GM10248 (cell line): Measurements from ENCODE around the gene IP6K1.

Experiments used
- CTCF ChIA-PET: fragments of 300-600 bp; sonication (Branson Sonifier 250); formaldehyde crosslinking; extraction: SDS; loops from one replicate; lab custom pipeline; 2021; ENCODE audit warnings: antibody characterized with exemption; lab: Yijun Ruan, JAX
- POLR2A ChIA-PET: fragments of 350-650 bp; sonication (Branson Sonifier 250); formaldehyde crosslinking; extraction: SDS; loops from one replicate; lab custom pipeline; 2020; ENCODE audit warnings: antibody characterized with exemption; lab: Yijun Ruan, JAX
- DNase-seq: peaks from one replicate; pipeline ENCODE4 v3.0.0; 2012; ENCODE audit errors: extremely low spot score
- CTCF ChIP-seq: IDR thresholded peaks from 2 replicates; pipeline ENCODE4 v1.5.1; 2012; ENCODE audit warnings: mild to moderate bottlenecking, low read depth; ENCODE audit errors: extremely low read depth, missing control alignments, control extremely low read depth

Gene IP6K1

DNA sequence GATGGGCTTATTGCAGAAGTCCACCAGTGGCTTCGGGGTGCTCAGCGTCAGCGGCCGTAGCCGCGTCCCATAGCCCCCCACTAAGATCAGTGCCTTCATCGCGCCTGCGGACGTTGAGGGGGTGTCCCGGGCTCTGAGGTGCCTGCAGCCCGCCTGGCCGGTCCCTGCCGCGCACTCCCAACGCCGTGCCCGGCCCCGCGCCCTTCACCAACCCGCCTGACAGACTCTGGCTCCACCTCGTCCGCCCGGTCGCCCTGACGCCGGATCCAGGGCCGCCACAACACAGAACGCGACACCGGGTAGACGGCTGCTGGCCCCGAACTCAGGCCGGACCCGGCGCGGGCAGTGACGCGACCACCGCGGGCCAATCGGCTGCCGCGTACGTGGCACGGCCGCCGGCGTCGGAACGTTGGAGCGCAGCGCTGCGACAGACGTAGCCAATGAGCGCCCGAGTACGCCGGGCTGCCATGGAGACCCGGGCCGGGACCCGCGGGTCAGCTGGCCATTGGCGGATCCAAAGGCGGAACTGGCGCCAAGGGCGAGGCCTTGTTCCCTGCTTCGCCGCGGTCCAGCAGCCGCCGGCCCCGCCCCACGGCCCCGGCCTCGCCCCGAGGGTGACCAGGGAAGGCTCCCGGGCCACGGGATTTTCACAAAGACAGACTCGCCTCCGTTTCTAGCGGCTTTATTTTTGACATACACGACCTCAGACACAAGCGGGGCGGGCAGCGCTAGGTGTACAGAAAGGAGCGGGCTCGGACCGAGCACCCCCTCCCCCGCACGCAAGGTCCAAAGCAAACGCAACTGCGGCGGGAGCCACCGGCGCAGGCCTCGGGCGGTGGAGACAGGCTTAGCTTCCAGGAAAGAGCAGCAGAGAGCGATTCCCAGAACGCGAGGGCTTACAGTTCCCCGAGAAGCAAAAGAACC lies 62.5 kb downstream of the IP6K1 start, which contains the start of gene GMPPB:
TSS of gene GMPPB (minus strand) at position 324 of the 924 bp plus-strand sequence. CDS start at position 99, 225 bp downstream.
- no peak for TF ChIP-seq CTCF
- peak; percentile 99 for DNase-seq
- ChIA-PET CTCF (interaction anchor here (1.1 to 1.5 kb wide), 6 partner anchors 9 to 184 kb away, joined by 3 to 4 read pairs (median 3); partner anchors contain the start of gene INKA1), POLR2A (interaction anchor here (0.7 to 1.0 kb wide), 3 partner anchors 11 to 188 kb away, joined by 3 to 4 read pairs (median 3); no protein-coding TSS in a partner anchor)

DNA sequence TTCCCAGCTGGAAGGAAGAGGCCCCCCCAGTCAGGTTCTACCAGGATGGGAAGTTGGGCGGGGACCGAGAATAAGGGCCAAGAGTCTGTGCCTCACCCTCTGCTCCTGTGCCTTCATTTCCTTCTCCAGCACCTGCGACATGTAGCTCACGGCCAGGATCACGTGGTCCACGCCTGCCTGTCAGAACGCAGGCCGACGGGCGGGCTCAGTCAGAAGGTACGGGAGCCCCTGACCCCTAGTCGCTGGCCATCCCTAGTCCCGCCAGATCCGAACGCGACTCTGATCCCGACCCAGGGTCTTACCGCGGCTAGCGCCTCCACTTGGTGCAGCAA lies 63.1 kb downstream of the IP6K1 start:
- peak; percentile 60 for DNase-seq
- ChIA-PET POLR2A (interaction anchor here (0.8 to 1.0 kb wide), 2 partner anchors 10 to 79 kb away, joined by 3 to 4 read pairs; no protein-coding TSS in a partner anchor), CTCF (interaction anchor here (1.3 to 1.5 kb wide), 4 partner anchors 20 to 183 kb away, joined by 3 read pairs; partner anchors contain the start of gene INKA1)
- TF ChIP-seq CTCF: no peak

DNA sequence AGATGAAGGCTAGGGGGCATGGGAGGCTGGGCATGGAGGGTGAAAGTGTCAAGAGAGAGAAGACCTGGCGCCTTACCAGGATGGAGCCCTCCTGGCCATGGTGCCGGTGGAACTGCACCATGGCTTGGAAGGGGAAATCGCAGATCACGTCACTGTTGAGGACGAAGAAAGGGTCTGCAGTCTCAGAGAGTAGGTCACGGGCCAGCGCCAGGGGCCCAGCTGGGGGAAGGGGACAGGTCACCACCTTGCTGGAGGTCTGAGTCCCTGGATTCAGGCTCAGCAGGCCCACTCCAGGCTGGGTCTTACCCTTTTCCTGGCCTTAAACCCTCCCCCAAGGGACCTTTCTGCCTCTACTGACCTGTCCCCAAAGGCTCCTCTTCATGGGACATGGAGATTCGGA lies 63.4 kb downstream of the IP6K1 start:
- no peak for TF ChIP-seq CTCF
- POLR2A ChIA-PET: interaction anchor here (0.8 to 1.0 kb wide), 2 partner anchors 10 to 80 kb away, joined by 3 to 4 read pairs; no protein-coding TSS in a partner anchor
- no peak for DNase-seq
- CTCF ChIA-PET: interaction anchor here (1.3 to 1.4 kb wide), 3 partner anchors 20 to 80 kb away, joined by 3 read pairs; partner anchors contain the start of gene INKA1

DNA sequence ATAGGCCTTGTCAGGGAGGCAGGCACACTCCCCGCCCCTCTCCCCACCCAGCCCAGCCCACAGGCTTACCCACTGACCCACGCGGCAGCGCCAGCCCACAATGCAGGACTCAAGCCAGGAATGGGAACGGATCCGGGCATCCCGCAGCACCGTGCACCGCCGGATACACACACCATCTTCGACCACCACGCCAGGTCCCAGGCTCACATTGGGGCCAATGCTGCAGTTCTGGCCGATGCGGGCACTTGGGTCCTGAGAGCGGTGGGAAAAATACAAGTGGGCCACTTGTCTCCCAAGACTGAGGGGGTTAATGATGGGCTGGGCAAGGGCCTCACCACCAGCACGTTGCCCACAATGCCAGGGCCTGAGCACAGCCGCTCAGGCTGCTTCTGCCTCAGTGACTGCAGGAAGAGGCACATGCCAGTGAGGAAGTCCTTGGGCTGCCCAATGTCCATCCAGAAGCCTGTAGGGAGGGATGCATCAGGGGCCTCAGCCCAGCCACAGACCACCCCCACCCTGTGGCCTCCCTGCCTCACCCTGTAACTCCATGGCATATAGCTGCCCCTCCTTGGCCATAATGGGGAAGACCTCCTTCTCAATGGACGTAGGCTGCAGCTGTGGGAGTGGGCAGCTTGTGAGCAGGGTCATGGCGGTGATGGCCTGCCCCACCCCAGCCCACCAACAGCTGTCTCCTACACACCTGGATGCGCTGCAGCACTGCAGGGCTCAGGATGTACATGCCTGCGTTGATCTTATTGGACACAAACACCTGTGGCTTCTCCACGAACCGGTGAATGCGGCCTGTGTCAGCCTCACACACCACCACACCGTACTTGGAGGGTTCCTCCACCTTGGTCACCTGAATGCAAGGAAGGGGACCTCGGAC lies 64.2 kb downstream of the IP6K1 start:
- CTCF ChIA-PET: interaction anchor here (0.8 to 6.4 kb wide), 4 partner anchors 20 to 117 kb away, joined by 3 to 37 read pairs (median 3); partner anchors contain the start of gene INKA1
- no peak for DNase-seq
- POLR2A ChIA-PET: no interaction called here
- TF ChIP-seq CTCF: no peak

DNA sequence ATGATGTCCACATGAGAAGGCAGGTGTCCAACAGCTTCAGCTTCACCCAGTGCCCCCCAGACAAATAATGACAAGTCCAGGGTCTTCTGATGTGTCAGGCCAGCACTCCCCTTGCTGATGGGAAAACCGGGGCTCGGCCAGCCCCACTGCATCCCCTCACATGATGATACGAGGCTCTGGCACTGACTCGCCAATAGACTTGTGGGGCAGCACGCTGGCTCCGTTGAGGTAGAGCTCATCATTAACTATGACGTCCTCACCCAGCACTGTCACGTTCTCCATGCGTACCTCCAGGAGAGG lies 64.8 kb downstream of the IP6K1 start:
- no peak for DNase-seq
- ChIA-PET CTCF (interaction anchor here (0.8 to 6.4 kb wide), 4 partner anchors 19 to 504 kb away, joined by 3 to 37 read pairs (median 8); no protein-coding TSS in a partner anchor), POLR2A (no interaction called here)
- no peak for TF ChIP-seq CTCF

GRCh38 chr3:49720855-49721595 lies 65.3 kb downstream of the IP6K1 start:
- ChIA-PET POLR2A (no interaction called here), CTCF (interaction anchor here (0.8 to 6.4 kb wide), 5 partner anchors 19 to 504 kb away, joined by 3 to 37 read pairs (median 3); no protein-coding TSS in a partner anchor)
- no peak for TF ChIP-seq CTCF
- no peak for DNase-seq
